Activated T-cell treated with anti-CD3 and anti-CD28 coated beads, Interleukin-2, amount 50 U/mL, for 72 hours (primary cell): ENCODE results near the gene EIF1AD. TPM values are rescaled to one million over a fixed set of nuclear protein-coding genes. Genes with fewer than 3 reads are reported as not detected.
"Not testable (repeated sequence)": the region's sequence is repeated elsewhere in the genome, so short reads cannot be mapped to it uniquely, and the experiment has no call there.

Source experiments
- ATAC-seq, 2 donors: fragments of 150-1000 bp; cut with Tn5 transposase; replicated peaks in 1 of 2; 2 replicates each; pipeline ENCODE4 v1.10.0; 2021; ENCODE audit warnings: moderate library complexity in 2 of 2, mild to moderate bottlenecking in 1 of 2
- DNase-seq, 2 donors: peaks; one replicate each; pipeline ENCODE4 v3.0.0; 2021 to 2022; ENCODE audit warnings: mixed read lengths in 1 of 2
- H3K27ac Mint-ChIP-seq: one replicate; pipeline ENCODE4 v1.8.0; 2022; ENCODE audit warnings: mild to moderate bottlenecking, moderate library complexity, mixed read lengths
- H3K27me3 Mint-ChIP-seq: one replicate; pipeline ENCODE4 v1.8.0; 2022; ENCODE audit warnings: low read depth, mixed read lengths
- H3K36me3 Mint-ChIP-seq, 2 donors: one replicate each; pipeline ENCODE4 v1.8.0; 2022; ENCODE audit warnings: mixed read lengths in 2 of 2, mild to moderate bottlenecking in 1 of 2; ENCODE audit not compliant: insufficient read depth in 2 of 2
- H3K4me1 Mint-ChIP-seq: one replicate; pipeline ENCODE4 v1.8.0; 2022; ENCODE audit warnings: low read depth, mixed read lengths
- H3K4me3 Mint-ChIP-seq, 2 donors: one replicate each; pipeline ENCODE4 v1.8.0; 2022; ENCODE audit warnings: mild to moderate bottlenecking in 2 of 2, mixed read lengths in 2 of 2, moderate library complexity in 2 of 2
- H3K9me3 Mint-ChIP-seq, 2 donors: one replicate each; pipeline ENCODE4 v1.8.0; 2022; ENCODE audit warnings: mixed read lengths in 2 of 2
- total RNA-seq, 2 donors: library from RNA; stranded (reverse); gene quantifications; one replicate each; pipeline ENCODE4 v1.2.3, GENCODE V29; 2022

The EIF1AD gene
- total RNA-seq, 2 donors from 2014 or later = 39.1 to 40.8 TPM

GRCh38 chr11:66037327-66037726 is 35.4 kb upstream of the EIF1AD start:
- Mint-ChIP-seq H3K27ac (no peak overlapping the region), H3K27me3 (peaks cover 7% of the 10 kb centered on the region), H3K4me1 (no peaks in the 10 kb centered on the region), H3K4me3 (no peak overlapping the region), H3K9me3 (no peaks in the 10 kb centered on the region), H3K36me3 (no peaks in the 10 kb centered on the region)
- ATAC-seq (no peak), DNase-seq (no peak)

GRCh38 chr11:66036334-66036710 is 34.4 kb upstream of the EIF1AD start:
- H3K27ac Mint-ChIP-seq = no peak overlapping the region
- no peaks in the 10 kb centered on the region for H3K9me3 Mint-ChIP-seq
- H3K27me3 Mint-ChIP-seq = peaks cover 7% of the 10 kb centered on the region
- DNase-seq (no peak), ATAC-seq (no peak)
- H3K4me3 Mint-ChIP-seq = no peak overlapping the region
- H3K4me1 Mint-ChIP-seq = no peaks in the 10 kb centered on the region
- no peaks in the 10 kb centered on the region for H3K36me3 Mint-ChIP-seq

GRCh38 chr11:66035653-66036333 is 33.8 kb upstream of the EIF1AD start:
- no peak for DNase-seq
- Mint-ChIP-seq H3K36me3 (no peaks in the 10 kb centered on the region), H3K4me3 (no peak overlapping the region), H3K27me3 (peaks cover 7% of the 10 kb centered on the region), H3K9me3 (no peaks in the 10 kb centered on the region), H3K27ac (no peak overlapping the region), H3K4me1 (no peaks in the 10 kb centered on the region)
- no peak for ATAC-seq

- Mint-ChIP-seq H3K36me3 (no peaks in the 10 kb centered on the region), H3K27ac (no peak overlapping the region), H3K4me3 (no peak overlapping the region), H3K27me3 (peaks cover 7% of the 10 kb centered on the region), H3K4me1 (no peaks in the 10 kb centered on the region), H3K9me3 (no peaks in the 10 kb centered on the region)
- ATAC-seq (no peak), DNase-seq (no peak)
Measured at GRCh38 chr11:66032957-66033735, 31.2 kb upstream of the EIF1AD start.

GRCh38 chr11:66026017-66026529 is 24.1 kb upstream of the EIF1AD start, which contains the start of gene CATSPER1:
Gene CATSPER1 (minus strand): TSS chr11:66026479. CDS start chr11:66026379, 100 bp downstream.
- peaks cover 4% of the 10 kb centered on the region for H3K4me1 Mint-ChIP-seq
- no peaks in the 10 kb centered on the region for H3K9me3 Mint-ChIP-seq
- peaks cover 7% of the 10 kb centered on the region for H3K27me3 Mint-ChIP-seq
- ATAC-seq (no peak), DNase-seq (no peak)
- no peak within 1 kb of the TSS for H3K4me3 Mint-ChIP-seq
- no peak within 1 kb of the TSS for H3K27ac Mint-ChIP-seq
- no peaks in the 10 kb centered on the region for H3K36me3 Mint-ChIP-seq

GRCh38 chr11:66023186-66023440 is 21.2 kb upstream of the EIF1AD start:
- H3K36me3 Mint-ChIP-seq, H3K27me3 Mint-ChIP-seq, H3K4me1 Mint-ChIP-seq, H3K27ac Mint-ChIP-seq, DNase-seq, ATAC-seq, H3K4me3 Mint-ChIP-seq, H3K9me3 Mint-ChIP-seq: not testable (repeated sequence)

- Mint-ChIP-seq H3K9me3 (no peaks in the 10 kb centered on the region), H3K36me3 (no peaks in the 10 kb centered on the region), H3K27me3 (peaks cover 7% of the 10 kb centered on the region), H3K27ac (no peak overlapping the region), H3K4me3 (peak overlapping the region; percentile 67 to 76), H3K4me1 (peaks cover 7% of the 10 kb centered on the region)
- DNase-seq (peak; percentile 80 to 88), ATAC-seq (peak; percentile 84 to 88)
Measured at GRCh38 chr11:66022401-66023185, 20.6 kb upstream of the EIF1AD start.

- ATAC-seq (peak; percentile 59 to 87), DNase-seq (peak; percentile 63 to 65)
- H3K27me3 Mint-ChIP-seq = peaks cover 7% of the 10 kb centered on the region
- H3K4me1 Mint-ChIP-seq = peaks cover 12% of the 10 kb centered on the region
- H3K36me3 Mint-ChIP-seq = no peaks in the 10 kb centered on the region
- peak overlapping the region in 1 of 2 donors; percentile 34 for H3K4me3 Mint-ChIP-seq
- H3K9me3 Mint-ChIP-seq = no peaks in the 10 kb centered on the region
- no peak overlapping the region for H3K27ac Mint-ChIP-seq
Measured at GRCh38 chr11:66020618-66021357, 18.8 kb upstream of the EIF1AD start.

GRCh38 chr11:66020212-66020611 is 18.3 kb upstream of the EIF1AD start:
- Mint-ChIP-seq H3K27ac (no peak overlapping the region), H3K4me1 (peaks cover 12% of the 10 kb centered on the region), H3K4me3 (no peak overlapping the region), H3K27me3 (peaks cover 7% of the 10 kb centered on the region), H3K36me3 (no peaks in the 10 kb centered on the region), H3K9me3 (no peaks in the 10 kb centered on the region)
- ATAC-seq (no peak), DNase-seq (no peak)

GRCh38 chr11:66017321-66017720 is 15.4 kb upstream of the EIF1AD start:
- ATAC-seq (no peak), DNase-seq (no peak)
- no peaks in the 10 kb centered on the region for H3K9me3 Mint-ChIP-seq
- H3K27ac Mint-ChIP-seq = no peak overlapping the region
- no peak overlapping the region for H3K4me3 Mint-ChIP-seq
- peaks cover 7% of the 10 kb centered on the region for H3K4me1 Mint-ChIP-seq
- H3K27me3 Mint-ChIP-seq = peaks cover 16% of the 10 kb centered on the region
- no peaks in the 10 kb centered on the region for H3K36me3 Mint-ChIP-seq

- H3K36me3 Mint-ChIP-seq = no peaks in the 10 kb centered on the region
- DNase-seq (no peak), ATAC-seq (no peak)
- H3K4me3 Mint-ChIP-seq = no peak overlapping the region
- peaks cover 7% of the 10 kb centered on the region for H3K4me1 Mint-ChIP-seq
- no peak overlapping the region for H3K27ac Mint-ChIP-seq
- H3K9me3 Mint-ChIP-seq = no peaks in the 10 kb centered on the region
- peaks cover 16% of the 10 kb centered on the region for H3K27me3 Mint-ChIP-seq
Measured at GRCh38 chr11:66016793-66017177, 14.8 kb upstream of the EIF1AD start.

GRCh38 chr11:66015936-66016792 is 14.2 kb upstream of the EIF1AD start:
- Mint-ChIP-seq H3K9me3 (no peaks in the 10 kb centered on the region), H3K27me3 (peaks cover 16% of the 10 kb centered on the region), H3K27ac (no peak overlapping the region), H3K36me3 (no peaks in the 10 kb centered on the region), H3K4me1 (peaks cover 7% of the 10 kb centered on the region), H3K4me3 (no peak overlapping the region)
- ATAC-seq (no peak), DNase-seq (no peak)
